B cell (primary cell): ENCODE results near the gene LRRC42. TPM values are rescaled to one million over a fixed set of nuclear protein-coding genes. Genes with fewer than 3 reads are reported as not detected.

Experiments
- ATAC-seq: fragments of 200-7000 bp; cut with Tn5 transposase; one replicate; pipeline ENCODE4 v1.10.0; 2021; ENCODE audit warnings: low read depth, mild to moderate bottlenecking, moderate number of reproducible peaks, moderate library complexity
- CTCF ChIA-PET: fragments of 350-600 bp; sonication (Branson Sonifier 250); formaldehyde crosslinking; loops from one replicate; lab custom pipeline; 2021; ENCODE audit warnings: antibody characterized with exemption, inconsistent platforms; lab: Charles Lee
- POLR2A ChIA-PET: fragments of 350-600 bp; sonication (Branson Sonifier 250); formaldehyde crosslinking; loops from one replicate; lab custom pipeline; 2021; ENCODE audit warnings: antibody characterized with exemption; lab: Charles Lee
- DNase-seq: peaks from one replicate; pipeline ENCODE4 v3.0.0; 2013
- H2AFZ ChIP-seq: 2 replicates; pipeline ENCODE4 v1.6.1; 2012; ENCODE audit warnings: mild to moderate bottlenecking, low read depth, low read length; ENCODE audit not compliant: insufficient read depth, poor library complexity, severe bottlenecking
- H3K27ac ChIP-seq, 2 donors: 1 replicate in 1 of 2; 2 replicates in 1 of 2; pipeline ENCODE4 v1.5.1; 2012 to 2013; ENCODE audit warnings: low read length in 2 of 2, mild to moderate bottlenecking in 2 of 2, moderate library complexity in 1 of 2
- H3K27me3 ChIP-seq, 4 experiments: fragments of 200-600 bp in 1 of 4; sonication (generic) in 1 of 4; replicated peaks in 1 of 4; 1 replicate in 2 of 4; 2 replicates in 2 of 4; pipeline versions ENCODE4 v1.6.1 to v1.7.0; 2013 to 2016; ENCODE audit warnings: low read length in 3 of 4, mild to moderate bottlenecking in 2 of 4, mixed read lengths in 1 of 4, moderate library complexity in 1 of 4; ENCODE audit not compliant: insufficient read depth in 4 of 4, control insufficient read depth in 3 of 4; ENCODE audit errors: control extremely low read depth in 1 of 4
- H3K36me3 ChIP-seq, 2 experiments: replicated peaks in 1 of 2; 1 replicate in 1 of 2; 2 replicates in 1 of 2; pipeline versions ENCODE4 v1.6.1 to v1.7.1; 2013; ENCODE audit warnings: low read length in 1 of 2; ENCODE audit not compliant: insufficient read depth in 2 of 2, control insufficient read depth in 1 of 2; ENCODE audit errors: control extremely low read depth in 1 of 2, extremely low read depth in 1 of 2
- H3K4me1 ChIP-seq, 2 donors: fragments of 200-600 bp in 1 of 2; sonication (generic) in 1 of 2; 1 replicate in 1 of 2; 2 replicates in 1 of 2; pipeline versions ENCODE4 v1.5.1 to v1.6.1; 2013 to 2017; ENCODE audit warnings: low read length in 2 of 2; ENCODE audit not compliant: control insufficient read depth in 2 of 2, insufficient read depth in 2 of 2
- H3K4me2 ChIP-seq: replicated peaks from 2 replicates; pipeline ENCODE3; 2012; ENCODE audit warnings: mild to moderate bottlenecking, low read depth, low read length; ENCODE audit not compliant: poor library complexity, severe bottlenecking
- H3K4me3 ChIP-seq, 5 experiments: fragments of 200-600 bp in 1 of 5; sonication (generic) in 1 of 5; 1 replicate in 3 of 5; 2 replicates in 2 of 5; pipeline versions ENCODE4 v1.5.1 to v1.7.0; 2011 to 2016; ENCODE audit warnings: low read length in 4 of 5, mild to moderate bottlenecking in 4 of 5, low read depth in 2 of 5, control low read depth in 1 of 5, moderate library complexity in 1 of 5; ENCODE audit not compliant: insufficient read depth in 1 of 5; ENCODE audit errors: control extremely low read depth in 1 of 5, extremely low read depth in 1 of 5
- H3K79me2 ChIP-seq: fragments of 200-600 bp; sonication (generic); one replicate; pipeline ENCODE4 v1.6.0; 2016; ENCODE audit warnings: low read length; ENCODE audit not compliant: control insufficient read depth, insufficient read depth
- H3K9ac ChIP-seq: fragments of 200-600 bp; sonication (generic); 2 replicates; pipeline ENCODE4 v1.6.1; 2017; ENCODE audit warnings: mild to moderate bottlenecking, low read length, moderate library complexity
- H3K9me3 ChIP-seq, 3 donors: one replicate each; pipeline versions ENCODE4 v1.6.1 to v1.7.1; 2013; ENCODE audit warnings: low read length in 2 of 3; ENCODE audit not compliant: control insufficient read depth in 2 of 3, insufficient read depth in 1 of 3; ENCODE audit errors: control extremely low read depth in 1 of 3
- H4K20me1 ChIP-seq: 2 replicates; pipeline ENCODE4 v1.6.0; 2012; ENCODE audit warnings: mild to moderate bottlenecking, low read length; ENCODE audit not compliant: insufficient read depth, control insufficient read depth, poor library complexity, severe bottlenecking
- H3K27ac Mint-ChIP-seq: one replicate; pipeline ENCODE4 v1.8.0; 2021; ENCODE audit warnings: mixed read lengths
- H3K27me3 Mint-ChIP-seq: one replicate; pipeline ENCODE4 v1.8.0; 2021; ENCODE audit warnings: mixed read lengths
- H3K4me1 Mint-ChIP-seq: one replicate; pipeline ENCODE4 v1.8.0; 2021; ENCODE audit warnings: mixed read lengths
- H3K4me3 Mint-ChIP-seq: one replicate; pipeline ENCODE4 v1.8.0; 2021; ENCODE audit warnings: mixed read lengths
- H3K9me3 Mint-ChIP-seq: one replicate; pipeline ENCODE4 v1.8.0; 2022; ENCODE audit warnings: mixed read lengths; ENCODE audit not compliant: insufficient read depth
- EZH2 ChIP-seq: IDR thresholded peaks from 2 replicates; pipeline ENCODE4 v1.6.1; 2012; ENCODE audit warnings: borderline replicate concordance, low read depth, mild to moderate bottlenecking, moderate library complexity, low read length; ENCODE audit not compliant: insufficient read depth, poor library complexity, severe bottlenecking
- WGBS: methylation state at CpG from one replicate; pipeline ENCODE4 v1.1.5; 2013; ENCODE audit warnings: missing lambda C conversion rate; ENCODE audit not compliant: insufficient coverage; 5-methylcytosine and 5-hydroxymethylcytosine counted together
- intact Hi-C: fragments of 100-400 bp; cut with micrococcal nuclease; formaldehyde crosslinking; loops from one replicate; pipeline ENCODE4 v1.10.0; 2022
- polyA plus RNA-seq: library from polyadenylated mRNA; depleted of rRNA; stranded (reverse); fragments of >200 nt; gene quantifications from 2 replicates; pipeline ENCODE4 v1.2.3, GENCODE V29; 2012
- total RNA-seq, 2 donors: library from RNA; stranded (reverse); fragments of 120-200 nt in 1 of 2; gene quantifications; 1 replicate in 1 of 2; 2 replicates in 1 of 2; pipeline versions ENCODE4 v1.2.3 to v1.2.4, GENCODE V29; 2013 to 2022
- TF ChIP-seq, protein P1 (sequence below): fragments of 200-600 bp; IDR thresholded peaks from one replicate; pipeline ENCODE4 v1.8.0; 2022; ENCODE audit warnings: antibody characterized with exemption, mild to moderate bottlenecking

The LRRC42 gene
- total and polyA plus RNA-seq, 2 donors (not counting 1 experiment from before 2014, with no cell fraction given): 4.7 to 10.3 TPM

DNA sequence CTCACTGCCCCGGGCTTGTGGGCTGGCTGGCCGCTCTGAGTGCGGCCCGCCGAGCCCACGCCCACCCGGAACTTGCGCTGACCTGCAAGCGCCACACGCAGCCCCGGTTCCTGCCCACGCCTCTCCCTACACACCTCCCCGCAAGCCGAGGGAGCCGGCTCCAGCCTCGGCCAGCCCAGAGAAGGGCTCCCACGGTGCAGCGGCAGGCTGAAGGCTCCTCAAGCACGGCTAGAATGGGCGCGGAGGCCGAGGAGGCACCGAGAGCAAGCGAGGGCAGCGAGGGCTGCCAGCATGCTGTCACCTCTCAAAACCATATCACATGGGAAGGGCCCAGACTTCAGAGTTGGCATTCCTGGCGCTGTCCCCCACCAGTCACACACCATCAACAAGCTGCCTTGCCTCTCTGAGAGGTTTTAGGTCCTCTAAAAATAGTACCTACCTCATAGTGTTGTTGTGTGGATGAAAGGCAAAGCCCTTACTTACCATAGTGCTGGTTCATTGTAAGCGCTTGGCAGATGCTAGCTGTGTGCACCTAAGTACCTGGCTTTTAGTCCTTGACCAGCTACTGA is 58.4 kb downstream of the LRRC42 start:
- DNase-seq: no peak

DNA sequence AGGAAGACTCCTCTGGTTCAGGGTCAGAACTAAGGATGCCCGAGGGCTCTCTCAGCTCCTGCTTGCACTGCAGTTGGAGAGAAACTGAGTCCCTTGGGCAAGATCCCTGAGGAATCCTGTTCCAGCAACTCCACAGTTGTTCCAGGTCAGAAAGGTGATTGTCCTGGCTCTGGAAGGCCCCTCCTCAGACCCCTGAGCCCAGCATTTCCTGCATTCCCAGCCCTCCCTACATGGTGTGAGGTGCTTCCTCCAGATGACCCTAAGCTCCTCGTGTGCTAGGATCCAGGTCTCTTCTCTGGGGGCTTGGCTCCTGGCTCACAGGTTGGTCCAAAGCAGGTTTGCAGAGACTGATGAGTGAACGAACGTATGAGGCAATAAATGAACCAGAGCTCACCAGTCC is 60.4 kb downstream of the LRRC42 start:
- Histone ChIP-seq H3K4me2 (no peak overlapping the region), H3K36me3 (no peaks in the 10 kb centered on the region), H3K9me3 (peaks cover 0 to 12% (median 0%) of the 10 kb centered on the region in 3 donors), H3K27ac (no peak overlapping the region), H4K20me1 (no peaks in the 10 kb centered on the region), H3K79me2 (no peaks in the 10 kb centered on the region), H3K4me1 (no peaks in the 10 kb centered on the region), H3K9ac (no peak overlapping the region), H3K4me3 (no peak overlapping the region), H2AFZ (no peak overlapping the region), H3K27me3 (no peaks in the 10 kb centered on the region)
- WGBS: 82% methylated on average over 2 of the region's 4 CpGs
- ATAC-seq (no peak), DNase-seq (no peak)
- H3K27ac Mint-ChIP-seq: no peak overlapping the region
- TF ChIP-seq, protein P1, sequence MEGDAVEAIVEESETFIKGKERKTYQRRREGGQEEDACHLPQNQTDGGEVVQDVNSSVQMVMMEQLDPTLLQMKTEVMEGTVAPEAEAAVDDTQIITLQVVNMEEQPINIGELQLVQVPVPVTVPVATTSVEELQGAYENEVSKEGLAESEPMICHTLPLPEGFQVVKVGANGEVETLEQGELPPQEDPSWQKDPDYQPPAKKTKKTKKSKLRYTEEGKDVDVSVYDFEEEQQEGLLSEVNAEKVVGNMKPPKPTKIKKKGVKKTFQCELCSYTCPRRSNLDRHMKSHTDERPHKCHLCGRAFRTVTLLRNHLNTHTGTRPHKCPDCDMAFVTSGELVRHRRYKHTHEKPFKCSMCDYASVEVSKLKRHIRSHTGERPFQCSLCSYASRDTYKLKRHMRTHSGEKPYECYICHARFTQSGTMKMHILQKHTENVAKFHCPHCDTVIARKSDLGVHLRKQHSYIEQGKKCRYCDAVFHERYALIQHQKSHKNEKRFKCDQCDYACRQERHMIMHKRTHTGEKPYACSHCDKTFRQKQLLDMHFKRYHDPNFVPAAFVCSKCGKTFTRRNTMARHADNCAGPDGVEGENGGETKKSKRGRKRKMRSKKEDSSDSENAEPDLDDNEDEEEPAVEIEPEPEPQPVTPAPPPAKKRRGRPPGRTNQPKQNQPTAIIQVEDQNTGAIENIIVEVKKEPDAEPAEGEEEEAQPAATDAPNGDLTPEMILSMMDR: no peak
- no peaks in the 10 kb centered on the region for H3K9me3 Mint-ChIP-seq
- peaks cover 28% of the 10 kb centered on the region for H3K27me3 Mint-ChIP-seq
- no peak overlapping the region for H3K4me3 Mint-ChIP-seq
- ChIA-PET CTCF (no interaction called here), POLR2A (no interaction called here)
- intact Hi-C loops: no loop called here
- no peaks in the 10 kb centered on the region for H3K4me1 Mint-ChIP-seq

More for the DNA sequence above, 58.4 kb downstream of the LRRC42 start:
- Mint-ChIP-seq H3K27me3 (peaks cover 19% of the 10 kb centered on the region), H3K4me1 (no peaks in the 10 kb centered on the region), H3K27ac (no peak overlapping the region), H3K4me3 (no peak overlapping the region), H3K9me3 (no peaks in the 10 kb centered on the region)
- H3K9ac ChIP-seq: no peak overlapping the region
- no peak for ATAC-seq
- no peaks in the 10 kb centered on the region for H3K4me1 ChIP-seq
- no peak overlapping the region for H2AFZ ChIP-seq
- intact Hi-C loops: no loop called here
- H3K27me3 ChIP-seq: no peaks in the 10 kb centered on the region
- no peak overlapping the region for H3K27ac ChIP-seq
- no peaks in the 10 kb centered on the region for H4K20me1 ChIP-seq
- no peak overlapping the region for H3K4me2 ChIP-seq
- no peaks in the 10 kb centered on the region for H3K36me3 ChIP-seq
- H3K79me2 ChIP-seq: no peaks in the 10 kb centered on the region
- H3K9me3 ChIP-seq: peaks cover 0 to 12% (median 0%) of the 10 kb centered on the region in 3 donors
- POLR2A ChIA-PET: no interaction called here
- WGBS: 94% methylated on average over 26 of the region's 27 CpGs
- CTCF ChIA-PET: no interaction called here
- H3K4me3 ChIP-seq: no peak overlapping the region
- TF ChIP-seq, protein P1: no peak
- no peak for TF ChIP-seq EZH2
